ENCODE data around the gene SETD9. TPM values are rescaled to one million over a fixed set of nuclear protein-coding genes. Genes with fewer than 3 reads are reported as not detected.

SETD9 gene
- total RNA-seq, 1 donor from 2014 or later = 17.4 TPM

DNA sequence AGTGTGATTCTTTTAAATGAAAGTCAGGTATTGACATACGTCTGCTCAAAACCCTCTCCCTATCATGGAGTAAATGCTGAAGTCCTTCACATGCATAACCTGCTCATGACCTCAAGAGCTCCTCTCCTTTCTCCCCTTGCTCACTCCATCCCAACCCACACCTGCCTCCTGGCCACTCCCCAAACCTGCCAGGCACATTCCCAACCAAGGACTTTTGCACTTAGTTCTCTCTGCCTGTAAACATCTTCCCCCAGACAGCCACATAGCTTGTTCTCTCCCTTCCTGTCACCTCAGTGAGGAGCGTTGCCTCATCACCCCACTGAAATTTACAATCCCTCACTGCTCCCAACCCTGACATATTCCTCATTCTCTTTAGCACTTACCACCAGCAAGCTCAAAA lies 8.7 kb downstream of the SETD9 start:
- no peak for DNase-seq
- intact Hi-C loops (cut with DNase I) = no loop called here
- ATAC-seq (ENCODE audit: poor library complexity) = peak; percentile 39

DNA sequence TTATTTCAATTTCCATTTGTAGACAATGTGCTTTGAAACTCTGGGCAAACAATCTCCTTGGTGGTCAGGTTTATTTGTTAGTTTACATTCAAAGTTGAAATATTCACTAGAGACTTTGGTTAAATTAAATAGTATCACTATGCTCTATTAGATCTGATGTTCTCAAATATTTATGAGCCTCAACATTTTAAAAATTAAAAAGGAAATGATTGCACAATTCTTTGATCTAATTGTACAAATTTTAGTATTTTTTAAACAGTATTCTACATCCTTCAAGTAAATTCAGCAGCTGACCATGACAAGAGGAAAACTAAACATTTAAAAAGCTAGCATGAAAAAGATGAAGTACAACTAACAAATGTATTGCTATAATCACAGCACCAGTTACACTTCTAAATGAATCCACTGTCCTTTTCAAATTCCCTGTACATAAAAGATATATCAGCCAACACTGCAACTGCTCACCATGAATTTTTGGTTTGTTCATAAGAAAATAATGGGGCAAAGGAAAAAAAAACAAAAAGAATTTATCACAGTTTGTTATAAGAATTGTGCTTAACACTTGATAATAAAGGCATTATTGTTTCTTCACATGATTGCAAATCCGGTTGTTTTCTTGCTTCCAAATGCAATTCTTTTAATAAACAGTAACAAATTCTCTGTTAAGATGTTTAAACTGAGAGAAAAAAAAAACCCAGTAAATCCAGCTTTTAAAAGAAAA lies 10.7 kb downstream of the SETD9 start:
- DNase-seq (no peak), ATAC-seq (ENCODE audit: poor library complexity) (no peak)
- intact Hi-C loops (cut with DNase I) = no loop called here

DNA sequence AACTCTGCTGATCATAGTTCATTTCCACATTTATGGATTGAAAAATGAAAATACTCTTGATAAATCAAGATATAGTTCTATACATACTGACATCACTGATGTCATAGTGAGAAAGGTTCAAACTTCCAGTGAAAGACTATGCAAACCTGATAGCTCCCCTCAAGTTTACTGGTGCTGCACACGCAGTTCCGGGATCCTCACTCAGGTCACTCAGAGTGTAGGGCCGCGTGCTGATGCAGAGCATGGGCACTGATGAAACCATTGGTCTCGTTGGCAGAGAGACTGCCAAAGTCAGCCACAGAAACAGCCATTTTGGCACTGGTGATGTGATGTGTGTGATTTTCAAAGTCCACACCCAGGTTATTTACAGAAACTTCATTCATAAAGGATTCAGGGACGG lies 13.5 kb downstream of the SETD9 start:
- intact Hi-C loops (cut with DNase I) = no loop called here
- DNase-seq (no peak), ATAC-seq (ENCODE audit: poor library complexity) (no peak)

- peak; percentile 65 for ATAC-seq (ENCODE audit: poor library complexity)
- intact Hi-C loops (cut with DNase I) = no loop called here
- no peak for DNase-seq
Observed at GRCh38 chr5:56934325-56934724, 24.9 kb downstream of the SETD9 start.

GRCh38 chr5:56938858-56939257 lies 29.5 kb downstream of the SETD9 start:
- DNase-seq = no peak
- no peak for ATAC-seq (ENCODE audit: poor library complexity)
- intact Hi-C loops (cut with DNase I) = no loop called here

DNA sequence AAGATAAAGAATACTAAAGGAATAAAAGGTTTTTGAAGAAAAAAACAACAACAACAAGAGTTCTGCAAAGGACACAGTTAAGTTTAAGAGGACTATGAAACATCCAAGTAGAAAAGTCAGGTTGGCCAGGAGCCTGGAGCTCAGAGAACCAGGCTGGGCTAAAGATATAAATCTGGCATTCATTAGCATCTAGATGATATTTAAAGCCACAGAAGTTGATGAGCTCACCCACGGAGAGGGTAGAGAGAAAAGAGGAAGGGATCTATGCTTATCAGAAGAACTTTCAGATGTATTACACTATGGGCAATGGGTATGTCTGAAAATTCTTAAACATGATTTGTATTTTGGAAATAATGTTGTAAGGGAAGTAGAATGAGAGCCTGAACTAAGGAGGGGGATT lies 32.6 kb downstream of the SETD9 start:
- no peak for DNase-seq
- no peak for ATAC-seq (ENCODE audit: poor library complexity)
- intact Hi-C loops (cut with DNase I) = no loop called here

DNA sequence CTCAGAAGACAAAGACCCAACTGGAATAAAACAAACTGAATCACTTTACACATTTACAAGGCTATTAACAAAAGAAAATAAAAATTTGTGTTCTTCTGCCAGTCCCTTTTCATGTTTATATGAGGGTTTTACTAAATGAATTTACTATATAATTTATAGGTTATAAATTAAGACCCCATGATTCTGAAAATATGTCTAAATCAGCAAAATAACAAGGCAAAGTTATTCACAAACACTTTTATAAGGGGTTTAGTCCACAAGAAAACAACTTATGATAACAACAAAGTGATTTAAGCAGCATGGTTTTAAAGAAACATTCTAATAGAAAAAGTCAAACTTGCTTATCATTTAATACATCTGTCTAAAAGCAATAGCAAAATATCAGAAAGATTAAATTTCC lies 37.7 kb downstream of the SETD9 start:
- ATAC-seq (ENCODE audit: poor library complexity) (no peak), DNase-seq (no peak)
- intact Hi-C loops (cut with DNase I) = no loop called here

DNA sequence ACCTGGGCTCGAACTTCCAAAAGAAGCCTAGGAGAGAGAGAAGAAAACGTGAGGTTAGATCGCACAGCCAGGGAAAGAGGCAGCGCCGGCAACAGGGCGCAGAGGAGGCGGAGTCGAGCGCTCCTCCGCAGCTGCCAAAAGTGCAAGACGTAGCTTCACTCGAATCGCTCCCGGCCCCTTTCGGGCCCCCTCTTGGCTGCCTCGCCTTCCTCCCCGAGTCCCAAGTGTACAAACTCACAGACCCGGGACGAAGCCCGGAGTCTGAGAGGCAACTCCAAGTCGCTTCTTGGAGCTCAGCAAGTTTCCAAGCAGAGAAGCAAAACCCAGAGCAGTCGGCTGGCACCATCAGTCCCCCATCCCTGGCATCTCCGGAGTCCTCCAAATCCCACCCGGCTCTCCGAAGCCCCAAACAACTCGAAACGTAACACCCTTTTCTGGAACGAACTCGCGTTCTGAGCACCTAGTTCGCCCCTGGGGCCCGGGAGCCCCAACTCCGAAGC lies 41.3 kb downstream of the SETD9 start:
- ATAC-seq (ENCODE audit: poor library complexity) (peak; percentile 84), DNase-seq (peak; percentile 84)
- intact Hi-C loops (cut with DNase I) = loop anchor here (10.0 kb wide), 1 partner anchor 224 kb away; the partner anchor contains the start of gene GPBP1

DNA sequence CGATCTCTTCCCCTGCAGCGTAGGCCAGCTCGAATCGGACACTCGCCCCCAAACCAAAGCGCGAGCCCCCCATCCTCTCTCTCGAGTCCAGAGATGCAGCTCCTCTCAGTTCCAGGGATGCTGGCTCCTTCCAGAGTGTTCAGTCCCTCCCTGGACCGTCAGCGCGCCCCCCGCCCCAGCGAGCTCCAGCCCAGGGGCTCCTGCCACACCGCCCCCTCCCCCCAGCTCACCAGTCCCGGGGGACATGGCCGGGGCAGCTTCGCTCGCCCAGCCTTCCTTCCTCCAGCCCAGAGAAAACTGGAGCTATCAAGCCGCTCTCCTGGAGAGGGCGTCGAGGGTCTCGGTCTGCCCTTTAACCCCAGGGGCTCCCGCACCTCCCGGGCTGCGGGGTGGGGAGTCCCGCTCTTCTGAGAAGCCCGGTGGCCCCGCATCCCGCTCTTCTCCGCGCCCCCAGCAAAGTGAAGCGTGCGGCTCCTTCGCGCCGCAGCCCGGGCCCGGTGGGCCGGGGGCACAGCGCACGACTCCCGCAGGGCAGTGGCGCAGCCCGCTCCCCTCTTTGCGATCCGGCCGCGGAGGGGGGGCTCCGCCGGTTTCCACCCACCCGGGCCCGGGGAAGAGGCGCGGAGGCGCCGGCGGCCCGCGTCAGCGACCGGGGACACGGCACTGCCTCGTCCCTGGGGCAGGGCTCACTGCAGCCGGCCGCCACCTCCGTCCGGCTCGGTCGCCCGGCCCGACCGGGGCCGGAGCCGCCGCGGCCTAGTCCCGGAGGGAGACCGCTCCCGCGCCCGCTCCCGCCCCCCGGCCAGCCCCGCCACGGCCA lies 41.9 kb downstream of the SETD9 start:
- peak; percentile 43 for DNase-seq
- intact Hi-C loops (cut with DNase I) = loop anchor here (10.0 kb wide), 1 partner anchor 223 kb away; the partner anchor contains the start of gene GPBP1
- ATAC-seq (ENCODE audit: poor library complexity) = peak; percentile 57

GRCh38 chr5:56951946-56952691 lies 42.7 kb downstream of the SETD9 start, which contains the start of gene MIER3:
TSS of gene MIER3 (minus strand) at chr5:56952123. CDS start at chr5:56952102, 21 bp downstream.
- ATAC-seq (ENCODE audit: poor library complexity) = peak; percentile 96
- intact Hi-C loops (cut with DNase I) = loop anchor here (10.0 kb wide), 1 partner anchor 223 kb away; the partner anchor contains the start of gene GPBP1
- peak; percentile 87 for DNase-seq

- ATAC-seq (ENCODE audit: poor library complexity) (no peak), DNase-seq (no peak)
- intact Hi-C loops (cut with DNase I) = loop anchor here (10.0 kb wide), 1 partner anchor 221 kb away; the partner anchor contains the start of gene GPBP1
Observed at GRCh38 chr5:56954262-56954661, 44.9 kb downstream of the SETD9 start.

DNA sequence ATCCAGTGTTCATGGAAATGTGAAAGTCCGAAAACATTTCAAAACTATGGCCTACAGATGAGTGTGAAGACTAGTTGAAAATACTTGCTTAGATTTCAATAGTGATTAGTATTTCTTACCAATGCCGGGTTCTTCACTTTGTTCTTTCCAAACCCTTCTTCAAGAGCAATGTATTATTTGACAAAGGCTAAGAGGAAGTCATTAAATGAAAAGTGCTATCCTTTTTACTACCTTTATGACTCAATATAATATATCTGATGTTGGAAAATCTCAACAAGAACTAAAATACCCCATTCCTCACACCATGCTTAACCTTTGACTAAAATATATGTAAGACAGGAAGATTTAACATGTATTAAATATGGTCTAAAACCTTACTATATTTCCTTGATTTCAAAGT lies 49.2 kb downstream of the SETD9 start:
- DNase-seq (no peak), ATAC-seq (ENCODE audit: poor library complexity) (no peak)
- intact Hi-C loops (cut with DNase I) = loop anchor here (10.0 kb wide), 1 partner anchor 216 kb away; the partner anchor contains the start of gene GPBP1

DNA sequence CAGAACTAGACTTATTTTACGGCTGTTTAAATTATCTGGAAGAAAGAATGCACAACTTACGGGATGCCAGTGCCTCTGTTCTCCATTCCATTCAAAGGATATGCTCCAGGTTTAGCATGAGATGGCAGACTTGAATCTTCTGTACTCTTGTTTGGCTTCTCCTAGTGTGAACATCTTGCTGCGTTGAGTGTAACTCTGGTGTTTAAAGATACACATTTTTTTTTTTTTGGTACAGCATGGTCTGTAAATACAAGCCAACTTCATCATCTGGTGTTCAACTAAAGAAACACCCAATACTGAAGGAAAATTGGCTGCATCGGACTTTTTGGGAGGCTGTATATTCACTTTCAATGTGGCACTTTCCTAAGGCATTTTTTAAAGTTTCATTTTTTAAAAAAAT lies 49.9 kb downstream of the SETD9 start:
- DNase-seq = no peak
- ATAC-seq (ENCODE audit: poor library complexity) = no peak
- intact Hi-C loops (cut with DNase I) = loop anchor here (10.0 kb wide), 1 partner anchor 215 kb away; the partner anchor contains the start of gene GPBP1

DNA sequence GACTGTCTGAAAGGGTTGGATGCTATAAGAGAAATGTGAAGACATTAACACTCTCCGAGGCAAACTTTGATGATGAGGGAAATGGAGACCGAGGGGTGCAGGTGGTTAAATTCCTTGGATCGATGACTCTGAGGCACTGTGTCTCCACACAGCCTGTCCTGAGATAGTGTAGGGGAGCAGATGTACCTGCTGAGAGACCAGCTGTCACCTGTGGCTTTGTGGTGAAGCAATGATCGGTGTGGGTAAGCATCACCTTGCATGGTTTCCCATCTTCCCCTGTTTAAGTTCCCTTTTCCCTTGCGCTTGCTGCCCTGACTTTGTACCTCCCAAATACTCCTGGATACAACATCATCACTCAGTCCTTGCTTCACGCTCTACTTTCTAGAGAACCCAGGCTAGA lies 52.4 kb downstream of the SETD9 start:
- intact Hi-C loops (cut with DNase I) = no loop called here
- ATAC-seq (ENCODE audit: poor library complexity) (no peak), DNase-seq (no peak)

GRCh38 chr5:56962286-56962685 lies 52.9 kb downstream of the SETD9 start:
- no peak for ATAC-seq (ENCODE audit: poor library complexity)
- DNase-seq = no peak
- intact Hi-C loops (cut with DNase I) = no loop called here

- intact Hi-C loops (cut with DNase I) = no loop called here
- DNase-seq = no peak
- no peak for ATAC-seq (ENCODE audit: poor library complexity)
Observed at GRCh38 chr5:56963246-56963645, 53.9 kb downstream of the SETD9 start.

GRCh38 chr5:56964173-56964572 lies 54.8 kb downstream of the SETD9 start:
- no peak for ATAC-seq (ENCODE audit: poor library complexity)

More at GRCh38 chr5:56964173-56964572, 54.8 kb downstream of the SETD9 start:
- intact Hi-C loops (cut with DNase I) = no loop called here
- DNase-seq = no peak

All from Right ventricle myocardium superior (tissue), 1 donor.